ENCODE results near the gene DPEP1. TPM values are rescaled to one million over a fixed set of nuclear protein-coding genes. Genes with fewer than 3 reads are reported as not detected.

DPEP1 gene
- total RNA-seq, 1 experiment from 2014 or later: 0.49 TPM

- TF ChIP-seq, protein P1, sequence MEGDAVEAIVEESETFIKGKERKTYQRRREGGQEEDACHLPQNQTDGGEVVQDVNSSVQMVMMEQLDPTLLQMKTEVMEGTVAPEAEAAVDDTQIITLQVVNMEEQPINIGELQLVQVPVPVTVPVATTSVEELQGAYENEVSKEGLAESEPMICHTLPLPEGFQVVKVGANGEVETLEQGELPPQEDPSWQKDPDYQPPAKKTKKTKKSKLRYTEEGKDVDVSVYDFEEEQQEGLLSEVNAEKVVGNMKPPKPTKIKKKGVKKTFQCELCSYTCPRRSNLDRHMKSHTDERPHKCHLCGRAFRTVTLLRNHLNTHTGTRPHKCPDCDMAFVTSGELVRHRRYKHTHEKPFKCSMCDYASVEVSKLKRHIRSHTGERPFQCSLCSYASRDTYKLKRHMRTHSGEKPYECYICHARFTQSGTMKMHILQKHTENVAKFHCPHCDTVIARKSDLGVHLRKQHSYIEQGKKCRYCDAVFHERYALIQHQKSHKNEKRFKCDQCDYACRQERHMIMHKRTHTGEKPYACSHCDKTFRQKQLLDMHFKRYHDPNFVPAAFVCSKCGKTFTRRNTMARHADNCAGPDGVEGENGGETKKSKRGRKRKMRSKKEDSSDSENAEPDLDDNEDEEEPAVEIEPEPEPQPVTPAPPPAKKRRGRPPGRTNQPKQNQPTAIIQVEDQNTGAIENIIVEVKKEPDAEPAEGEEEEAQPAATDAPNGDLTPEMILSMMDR (conservative IDR thresholded peaks at IDR 0.05; ENCODE audit: low read depth, low read length): no peak
- no peak for TF ChIP-seq EZH2 (IDR thresholded peaks at IDR 0.05; ENCODE audit: borderline replicate concordance, low read depth, low read length, poor library complexity, severe bottlenecking)
- Histone ChIP-seq H3K36me3 (ENCODE audit: insufficient read depth, low read length, poor library complexity, severe bottlenecking) (no peaks in the 10 kb centered on the region), H3K4me3 (ENCODE audit: low read depth, low read length, poor library complexity, severe bottlenecking) (no peak overlapping the region), H3K9me3 (ENCODE audit: low read depth, low read length, poor library complexity, severe bottlenecking) (no peaks in the 10 kb centered on the region), H3K4me1 (ENCODE audit: insufficient read depth, low read length, poor library complexity, severe bottlenecking) (peaks cover 37% of the 10 kb centered on the region), H3K27ac (ENCODE audit: low read depth, low read length, poor library complexity, severe bottlenecking) (peak overlapping the region; percentile 49), H3K27me3 (replicated peaks; ENCODE audit: insufficient read depth, low read depth, low read length, poor library complexity) (no peaks in the 10 kb centered on the region)
- intact Hi-C loops (cut with micrococcal nuclease; ENCODE audit: unreplicated experiment): no loop called here
- no peak for DNase-seq (ENCODE audit: low spot score)
- no TSS peak for BruUV-seq (replicated peaks)
- ChIA-PET POLR2A (ENCODE audit: low non-redundant PET) (no interaction called here), CTCF (no interaction called here)
Observed at GRCh38 chr16:89617036-89617435, 3.6 kb downstream of the DPEP1 start.

DNA sequence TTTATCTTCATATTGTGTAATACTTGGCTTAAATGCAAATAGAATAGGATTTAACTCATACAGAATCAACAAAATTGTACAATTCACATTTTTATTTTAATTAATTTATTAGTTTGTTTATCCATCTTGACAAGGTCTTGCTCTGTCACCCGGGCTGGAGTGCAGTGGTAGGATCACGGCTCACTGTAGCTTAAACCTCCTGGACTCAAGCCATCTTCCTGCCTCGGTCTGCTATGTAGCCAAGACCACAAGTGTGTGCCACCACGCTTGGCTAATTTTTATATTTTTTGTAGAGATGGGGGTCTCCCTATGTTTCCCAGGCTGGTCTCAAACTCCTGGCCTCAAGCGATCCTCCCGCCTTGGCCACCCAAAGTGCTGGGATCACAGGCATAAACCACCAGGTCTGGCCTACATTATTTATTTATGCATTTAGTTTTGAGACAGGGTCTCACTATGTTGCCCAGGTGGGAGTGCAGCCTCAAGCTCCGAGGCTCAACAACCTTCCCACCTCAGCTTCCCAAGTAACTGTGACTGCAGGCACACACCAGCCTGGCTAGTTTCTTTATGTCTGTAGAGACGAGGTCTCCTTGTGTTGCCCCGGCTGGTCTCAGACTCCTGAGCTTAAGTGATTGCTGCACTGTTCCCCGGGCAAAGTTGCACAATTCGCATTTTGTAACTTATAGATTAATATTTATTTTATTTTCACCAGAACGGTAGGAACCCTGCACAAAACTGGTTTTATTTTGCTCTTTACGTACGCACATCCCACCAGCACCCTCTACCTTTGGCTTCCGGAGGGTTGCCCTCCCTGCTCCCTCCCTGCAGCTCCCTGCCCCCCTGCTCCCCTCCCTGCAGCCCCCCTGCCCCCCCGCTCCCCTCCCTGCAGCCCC, 4.9 kb downstream of the DPEP1 start:
- no peaks in the 10 kb centered on the region for H3K36me3 ChIP-seq (ENCODE audit: insufficient read depth, low read length, poor library complexity, severe bottlenecking)
- peak; percentile 64 for DNase-seq (ENCODE audit: low spot score)
- H3K4me3 ChIP-seq (ENCODE audit: low read depth, low read length, poor library complexity, severe bottlenecking): no peak overlapping the region
- TF ChIP-seq EZH2 (IDR thresholded peaks at IDR 0.05; ENCODE audit: borderline replicate concordance, low read depth, low read length, poor library complexity, severe bottlenecking): no peak
- TF ChIP-seq, protein P1 (conservative IDR thresholded peaks at IDR 0.05; ENCODE audit: low read depth, low read length): no peak
- no peaks in the 10 kb centered on the region for H3K27me3 ChIP-seq (replicated peaks; ENCODE audit: insufficient read depth, low read depth, low read length, poor library complexity)
- CTCF ChIA-PET: no interaction called here
- intact Hi-C loops (cut with micrococcal nuclease; ENCODE audit: unreplicated experiment): no loop called here
- peak overlapping the region; percentile 48 for H3K27ac ChIP-seq (ENCODE audit: low read depth, low read length, poor library complexity, severe bottlenecking)
- peaks cover 37% of the 10 kb centered on the region for H3K4me1 ChIP-seq (ENCODE audit: insufficient read depth, low read length, poor library complexity, severe bottlenecking)
- BruUV-seq (replicated peaks): no TSS peak
- no peaks in the 10 kb centered on the region for H3K9me3 ChIP-seq (ENCODE audit: low read depth, low read length, poor library complexity, severe bottlenecking)
- POLR2A ChIA-PET (ENCODE audit: low non-redundant PET): no interaction called here

DNA sequence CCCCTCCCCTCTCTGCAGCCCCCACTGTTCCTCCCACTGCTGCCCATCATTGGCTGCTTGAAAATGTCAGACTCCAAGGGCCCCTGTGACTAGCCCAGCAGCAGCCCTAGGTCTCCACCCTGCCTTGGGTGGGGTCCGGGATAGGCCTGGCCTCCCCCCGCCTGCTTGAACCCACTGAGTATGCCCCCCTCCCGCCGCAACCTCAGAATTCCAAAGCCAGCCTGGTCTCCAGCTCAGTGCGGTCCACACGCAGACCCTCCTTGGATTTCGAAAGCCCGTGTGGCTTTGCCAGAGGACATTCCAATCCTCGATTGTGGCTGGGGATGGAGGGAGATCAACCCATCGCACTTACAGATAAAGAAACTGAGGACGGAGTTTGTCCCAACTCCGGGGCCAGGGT, 6.4 kb downstream of the DPEP1 start:
- Histone ChIP-seq H3K4me1 (ENCODE audit: insufficient read depth, low read length, poor library complexity, severe bottlenecking) (peaks cover 37% of the 10 kb centered on the region), H3K4me3 (ENCODE audit: low read depth, low read length, poor library complexity, severe bottlenecking) (no peak overlapping the region), H3K9me3 (ENCODE audit: low read depth, low read length, poor library complexity, severe bottlenecking) (no peaks in the 10 kb centered on the region), H3K27me3 (replicated peaks; ENCODE audit: insufficient read depth, low read depth, low read length, poor library complexity) (no peaks in the 10 kb centered on the region), H3K27ac (ENCODE audit: low read depth, low read length, poor library complexity, severe bottlenecking) (no peak overlapping the region), H3K36me3 (ENCODE audit: insufficient read depth, low read length, poor library complexity, severe bottlenecking) (no peaks in the 10 kb centered on the region)
- intact Hi-C loops (cut with micrococcal nuclease; ENCODE audit: unreplicated experiment): no loop called here
- ChIA-PET CTCF (no interaction called here), POLR2A (ENCODE audit: low non-redundant PET) (interaction anchor here (0.6 kb wide), 1 partner anchor 54 kb away, joined by 3 read pairs; no protein-coding TSS in a partner anchor)
- TF ChIP-seq EZH2 (IDR thresholded peaks at IDR 0.05; ENCODE audit: borderline replicate concordance, low read depth, low read length, poor library complexity, severe bottlenecking): no peak
- TF ChIP-seq, protein P1 (conservative IDR thresholded peaks at IDR 0.05; ENCODE audit: low read depth, low read length): no peak
- DNase-seq (ENCODE audit: low spot score): no peak
- BruUV-seq (replicated peaks): no TSS peak
